GM18499 (cell line): ENCODE data around the gene PROX2.
A peak's percentile ranks its signal among the peaks of the same experiment; 100 is the strongest.

Experiments used
- ATAC-seq: cut with Tn5 transposase; IDR thresholded peaks from one replicate; pipeline ENCODE4 v1.9.1; 2021; ENCODE audit warnings: moderate number of reproducible peaks; ENCODE audit not compliant: insufficient read depth, unreplicated experiment

Gene PROX2

DNA sequence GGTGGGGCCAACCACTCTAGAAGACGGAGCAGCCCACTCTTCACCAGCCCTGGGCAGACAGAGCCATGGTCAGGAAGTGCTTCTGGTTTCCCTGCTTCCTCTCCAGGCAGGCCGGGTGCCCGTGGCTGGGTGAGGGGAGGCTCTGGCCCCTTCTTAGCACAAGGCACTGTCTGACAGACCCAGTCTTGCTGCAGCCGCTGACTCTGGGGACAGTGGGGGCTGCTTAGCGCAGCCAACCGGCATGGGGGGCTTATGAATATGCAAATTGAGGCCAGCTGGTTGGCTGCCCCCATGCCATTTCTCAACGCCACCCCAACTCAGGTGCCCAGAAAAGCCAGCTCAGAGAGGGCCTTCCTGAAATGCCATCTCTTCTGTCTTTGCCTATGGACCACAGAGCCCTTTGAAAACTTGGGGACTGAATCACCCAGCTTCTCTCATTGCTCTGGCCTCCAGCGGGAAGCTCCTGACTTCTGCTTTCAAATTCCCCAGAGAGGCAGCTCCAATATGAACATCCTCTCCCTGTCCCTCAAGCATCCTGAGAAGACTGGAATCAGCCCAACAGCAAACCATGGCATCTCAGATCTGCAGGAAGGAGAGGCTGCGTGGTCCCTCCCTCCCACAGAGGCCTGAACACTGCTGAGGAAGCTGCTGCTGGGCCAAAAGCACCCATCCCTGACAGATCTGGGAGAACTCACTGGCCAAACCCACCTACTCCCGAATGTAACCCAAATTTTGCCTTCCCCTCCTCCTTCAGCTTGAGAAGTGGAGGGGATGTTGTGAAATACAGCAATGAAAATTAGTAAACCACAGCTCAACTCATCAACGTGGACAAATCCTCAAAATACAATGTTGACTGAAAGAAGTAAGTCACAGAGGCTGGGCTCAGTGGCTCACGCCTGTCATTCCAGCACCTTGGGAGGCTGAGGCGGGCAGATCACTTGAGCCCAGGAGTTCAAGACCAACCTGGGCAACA lies at the start of gene PROX2:
Gene PROX2 (minus strand): TSS at position 205 of the 973 bp plus-strand sequence. CDS start 12,311 bp downstream, outside the sequence.
- ATAC-seq: no peak

- ATAC-seq: no peak
Observed at GRCh38 chr14:74924061-74924460, 48.1 kb upstream of the PROX2 start.

- peak; percentile 88 for ATAC-seq
Observed at GRCh38 chr14:74922752-74923401, 46.9 kb upstream of the PROX2 start, which contains the start of gene RPS6KL1. RPS6KL1 (minus strand) TSS chr14:74923260; CDS start chr14:74921541, 1,719 bp downstream.

- ATAC-seq: no peak
Observed at GRCh38 chr14:74921987-74922751, 46.2 kb upstream of the PROX2 start.

DNA sequence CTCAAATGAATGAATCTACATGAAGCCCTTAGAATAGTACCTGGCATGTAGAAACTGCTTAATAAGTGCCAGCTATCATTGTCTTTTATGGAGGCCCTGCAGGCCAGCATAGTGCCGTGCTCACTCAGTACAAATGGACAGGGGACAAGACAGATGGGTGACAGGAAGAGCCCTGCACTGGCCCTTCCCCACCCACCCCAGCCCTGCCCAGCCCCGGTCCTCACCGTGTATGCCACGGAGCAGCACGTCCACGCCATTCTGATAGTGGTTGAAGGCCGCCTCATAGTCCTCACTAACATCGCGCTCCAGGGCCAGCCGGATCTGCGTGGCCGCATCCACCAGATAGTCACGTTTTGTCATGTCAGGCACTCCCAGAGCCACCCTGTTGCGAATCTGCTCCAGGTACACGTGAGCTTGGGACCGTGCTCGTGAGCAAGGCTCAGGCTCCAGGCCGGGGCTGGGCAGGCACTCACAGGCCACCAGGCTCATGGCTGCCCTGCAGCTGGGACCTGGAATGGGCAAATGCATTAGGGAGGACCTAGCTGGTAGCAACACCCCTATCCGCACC lies 45.2 kb upstream of the PROX2 start:
- no peak for ATAC-seq

- ATAC-seq: no peak
Observed at GRCh38 chr14:74920281-74920680, 44.3 kb upstream of the PROX2 start.

GRCh38 chr14:74919421-74920165 lies 43.6 kb upstream of the PROX2 start:
- no peak for ATAC-seq

GRCh38 chr14:74918380-74918779 lies 42.4 kb upstream of the PROX2 start:
- no peak for ATAC-seq

DNA sequence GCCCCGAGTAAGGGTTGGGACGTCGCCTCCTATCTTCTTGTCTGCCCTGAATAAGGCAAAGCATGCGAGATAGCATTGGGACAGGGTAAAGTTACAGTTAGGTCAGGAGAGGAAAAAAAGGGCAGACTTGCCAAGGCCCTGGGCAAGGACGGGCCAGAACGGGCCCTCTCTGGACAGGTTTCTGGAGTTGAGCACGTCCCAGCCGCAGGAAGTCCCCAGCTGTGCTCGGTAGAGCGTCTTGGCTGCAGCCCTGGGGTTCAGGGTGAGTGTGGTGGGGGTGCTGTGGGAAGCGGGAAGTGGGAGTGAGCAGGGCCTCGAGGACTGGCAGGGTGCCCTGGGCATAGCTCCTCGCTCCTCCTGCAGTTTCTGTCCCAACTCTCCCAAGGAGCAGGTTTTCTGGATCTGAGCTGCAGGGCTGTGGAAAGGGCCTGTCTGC lies 41.7 kb upstream of the PROX2 start:
- ATAC-seq: no peak

DNA sequence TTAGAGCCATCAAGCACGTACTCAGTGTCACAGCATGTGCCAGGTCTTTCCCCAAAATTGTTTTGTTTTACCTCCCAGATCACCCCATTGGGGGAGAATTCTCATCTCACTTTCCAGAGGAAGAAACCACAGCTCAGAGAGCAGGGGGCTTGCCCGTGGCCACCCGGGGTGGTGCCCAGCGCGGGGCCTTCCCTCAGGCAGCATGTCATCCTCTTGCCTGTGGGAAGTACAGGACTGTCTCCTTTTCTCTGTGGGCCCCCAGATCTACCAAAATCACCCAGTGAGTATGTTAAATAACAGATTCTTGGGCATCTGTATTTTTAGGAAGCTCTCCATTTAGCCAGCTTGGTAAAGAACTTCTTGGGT lies 41.2 kb upstream of the PROX2 start:
- no peak for ATAC-seq

GRCh38 chr14:74915826-74916225 lies 39.9 kb upstream of the PROX2 start:
- ATAC-seq: no peak

- no peak for ATAC-seq
Observed at GRCh38 chr14:74915426-74915825, 39.5 kb upstream of the PROX2 start.

DNA sequence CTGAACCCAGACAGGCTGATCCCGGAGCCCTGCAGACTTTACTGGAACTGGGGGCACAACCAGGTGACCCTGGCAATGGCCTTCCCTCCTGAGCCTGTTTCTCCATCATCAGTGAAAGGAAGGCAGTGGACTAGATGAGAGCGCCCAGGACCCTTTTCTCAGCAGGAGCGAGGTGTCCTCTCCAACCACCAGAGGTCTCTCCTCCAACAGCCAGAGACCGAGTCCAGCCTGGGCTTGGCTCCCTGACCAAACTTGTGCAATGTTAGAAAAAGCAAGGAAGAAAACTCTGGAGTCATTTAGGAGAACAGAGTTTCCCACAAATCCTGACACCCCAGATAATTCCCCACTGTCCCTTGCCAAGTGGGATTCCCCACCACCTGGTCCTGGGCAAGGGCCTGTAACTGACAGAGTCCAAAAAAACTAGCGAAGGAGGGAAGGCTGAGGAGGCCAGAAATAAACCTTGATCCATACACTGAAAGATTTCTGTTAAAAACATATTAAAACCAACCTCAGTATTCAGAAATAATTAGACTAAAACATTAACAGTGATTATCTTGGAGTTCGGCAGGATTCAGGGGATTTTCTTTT lies 38.1 kb upstream of the PROX2 start:
- ATAC-seq: no peak

- ATAC-seq: no peak
Observed at GRCh38 chr14:74913393-74913910, 37.5 kb upstream of the PROX2 start.

DNA sequence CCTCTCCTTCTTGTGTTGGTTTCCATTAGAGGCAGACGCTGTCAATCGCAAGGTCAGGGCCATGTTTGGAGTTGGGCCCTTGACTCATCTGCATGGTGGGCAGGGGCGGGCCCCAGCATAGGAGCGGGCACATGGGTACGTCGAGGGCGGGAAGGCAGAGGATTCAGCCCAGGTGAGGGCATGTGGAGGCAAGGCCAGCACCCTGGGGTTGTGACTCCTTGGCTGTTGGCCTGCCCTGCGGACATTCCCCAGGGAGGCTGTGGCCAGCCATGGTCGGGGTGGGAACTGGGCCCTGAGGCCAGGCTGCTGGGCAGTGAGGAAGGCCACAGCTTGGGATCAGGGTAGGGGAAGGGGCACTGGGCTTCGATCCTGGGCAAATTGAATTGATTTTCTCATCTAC lies 36.9 kb upstream of the PROX2 start:
- no peak for ATAC-seq

GRCh38 chr14:74912111-74912510 lies 36.2 kb upstream of the PROX2 start:
- ATAC-seq: no peak

DNA sequence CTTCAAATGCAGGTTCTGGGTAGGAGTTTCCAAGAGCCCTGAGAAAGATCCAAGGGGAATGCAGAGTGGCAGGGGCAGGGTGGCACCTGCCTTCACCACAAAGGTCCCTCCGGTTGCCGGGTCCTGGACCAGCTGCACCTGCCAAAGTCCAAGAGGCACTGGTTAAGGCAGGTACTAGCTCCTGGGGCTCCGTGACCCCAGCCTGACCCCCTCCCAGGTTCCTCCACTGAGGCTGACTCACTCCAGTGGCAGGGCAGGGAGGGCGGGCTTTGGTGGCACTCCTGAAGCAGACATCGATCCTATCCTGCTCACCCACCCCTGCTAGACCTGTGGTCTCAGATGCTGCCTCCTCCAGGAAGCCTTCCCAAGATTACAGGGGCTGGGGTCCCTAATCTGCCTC lies 35.8 kb upstream of the PROX2 start:
- ATAC-seq: no peak

DNA sequence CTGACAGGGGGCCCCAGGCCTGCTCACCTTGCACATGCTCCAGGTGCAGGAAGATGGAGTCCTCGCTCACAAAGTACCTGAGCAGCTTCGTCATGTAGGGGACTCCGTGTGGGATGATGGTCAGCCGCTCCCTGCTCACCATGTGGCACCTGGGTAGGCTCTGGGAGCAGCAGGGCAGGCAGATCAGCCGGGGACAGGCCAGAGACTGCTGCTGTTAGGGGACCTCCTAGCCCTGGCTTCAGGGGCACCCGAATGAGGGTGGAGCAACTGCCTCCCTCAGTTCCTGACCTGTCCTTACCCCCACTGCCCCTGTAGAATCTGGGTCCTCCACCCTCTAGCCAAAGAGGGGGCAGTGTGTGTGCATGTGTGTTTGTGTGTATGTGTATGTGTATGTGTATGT lies 35.3 kb upstream of the PROX2 start:
- ATAC-seq: no peak

- no peak for ATAC-seq
Observed at GRCh38 chr14:74910556-74910955, 34.6 kb upstream of the PROX2 start.
